Ovary (tissue), 9 donors: ENCODE results near the gene TMEM86B. TPM values are rescaled to one million over a fixed set of nuclear protein-coding genes. Genes with fewer than 3 reads are reported as not detected.

Experiments
- DNase-seq, 5 donors: peaks; one replicate each; pipeline ENCODE4 v3.0.0-alpha.2; 2019 to 2020
- H3K27ac ChIP-seq, 2 donors: fragments of 200-600 bp; one replicate each; pipeline versions ENCODE4 v1.5.1 to v1.8.0; 2019 to 2022
- H3K27me3 ChIP-seq: fragments of 200-600 bp; one replicate; pipeline ENCODE4 v1.8.0; 2022
- H3K36me3 ChIP-seq: fragments of 200-600 bp; sonication (generic); one replicate; pipeline ENCODE4 v1.5.1; 2019
- H3K4me1 ChIP-seq: one replicate; pipeline ENCODE4 v1.8.1; 2013; ENCODE audit warnings: mild to moderate bottlenecking, moderate library complexity; ENCODE audit not compliant: insufficient read depth
- H3K4me3 ChIP-seq: fragments of 200-600 bp; sonication (generic); one replicate; pipeline ENCODE4 v1.5.1; 2017
- H3K9me3 ChIP-seq, 2 donors: fragments of 200-600 bp in 1 of 2; sonication (generic) in 1 of 2; one replicate each; pipeline versions ENCODE4 v1.5.1 to v1.8.1; 2013 to 2019; ENCODE audit warnings: mild to moderate bottlenecking in 1 of 2, moderate library complexity in 1 of 2
- CTCF ChIP-seq, 3 donors: fragments of 450-650 bp in 2 of 3; fragments of 200-600 bp in 1 of 3; IDR thresholded peaks; one replicate each; pipeline versions ENCODE4 v1.5.1 to v1.8.0; 2016 to 2022; ENCODE audit warnings: antibody characterized with exemption in 3 of 3, mild to moderate bottlenecking in 1 of 3
- EP300 ChIP-seq: sonication (generic); formaldehyde crosslinking; IDR thresholded peaks from one replicate; pipeline ENCODE4 v1.6.1; 2017; ENCODE audit warnings: antibody characterized with exemption
- POLR2A ChIP-seq: fragments of 450-650 bp; IDR thresholded peaks from one replicate; pipeline ENCODE4 v1.6.1; 2017; ENCODE audit warnings: antibody characterized with exemption, mild to moderate bottlenecking, moderate library complexity
- WGBS, 3 donors: extraction: QIAGEN DNeasy Blood & Tissue Kit in 1 of 3; methylation state at CpG; one replicate each; pipeline versions ENCODE4 v1.1.5 to v1.1.7; 2013 to 2017; 5-methylcytosine and 5-hydroxymethylcytosine counted together
- intact Hi-C, 4 donors: fragments of 100-400 bp; cut with DNase I; formaldehyde crosslinking; loops; one replicate each; pipeline versions ENCODE4 v1.11.0 to v1.15.1; 2022 to 2023
- polyA plus RNA-seq, 2 donors: library from polyadenylated mRNA; stranded (reverse); fragments of 200-250 nt in 1 of 2; fragments of 350-450 nt in 1 of 2; fragmentation: Illumina TruSeq in 1 of 2; extraction: RNeasy Lipid Tissue Mini Kit (QIAGEN cat#74804) in 1 of 2; gene quantifications; one replicate each; pipeline ENCODE4 v1.2.3, GENCODE V29; 2013 to 2014
- total RNA-seq, 7 donors: library from RNA; depleted of rRNA in 2 of 7; stranded (reverse); fragments of >200 nt in 2 of 7; fragmentation: NEBNext Ultra II Directional in 3 of 7; extraction: Animal tissue kit (Norgen Biotek cat#: 25700) in 3 of 7; gene quantifications; one replicate each; pipeline versions ENCODE4 v1.1.0 to v1.2.4, GENCODE V29; 2016 to 2023
- donor health status: DM: no; HTN: no; CAD: no; lungs with moderate emphysema.
- donor health status: DM: no; HTN: no; CAD: no.
- donor health status: Bipolar disorder and iron deficiency.
- donor health status: DM: yes; HTN: yes; CAD: no.
- donor health status: DM: no; HTN: no; CAD: no.
- donor health status: DM: yes; HTN: yes; CAD: no.

The TMEM86B gene
- total and polyA plus RNA-seq, 9 donors, result 2.6 to 4.9 (median 3.4) TPM; not detected in 1

- no peaks in the 10 kb centered on the region for H3K4me1 ChIP-seq
- no peak for DNase-seq
- no peak for TF ChIP-seq CTCF (IDR thresholded peaks at IDR 0.05)
- TF ChIP-seq POLR2A, result no peak
- no peak for TF ChIP-seq EP300
- intact Hi-C loops, result no loop called here
- H3K27me3 ChIP-seq, result no peaks in the 10 kb centered on the region
- 97 to 99% (median 99%) methylated on average over 3 of the region's 3 CpGs for WGBS, 3 donors
- no peak overlapping the region for H3K27ac ChIP-seq
- H3K36me3 ChIP-seq, result no peaks in the 10 kb centered on the region
- no peak overlapping the region for H3K4me3 ChIP-seq
- H3K9me3 ChIP-seq, result no peaks in the 10 kb centered on the region
Measured at GRCh38 chr19:55266404-55266803, 37.8 kb upstream of the TMEM86B start.

GRCh38 chr19:55265723-55266386, 37.3 kb upstream of the TMEM86B start:
- H3K27ac ChIP-seq, result no peak overlapping the region
- WGBS, 3 donors, result 90 to 92% (median 92%) methylated on average over 12 of the region's 12 CpGs
- H3K9me3 ChIP-seq, result no peaks in the 10 kb centered on the region
- H3K27me3 ChIP-seq, result no peaks in the 10 kb centered on the region
- no peak overlapping the region for H3K4me3 ChIP-seq
- no peak for TF ChIP-seq POLR2A
- no peak for TF ChIP-seq EP300
- TF ChIP-seq CTCF (IDR thresholded peaks at IDR 0.05), result no peak
- intact Hi-C loops, result no loop called here
- DNase-seq, result no peak
- no peaks in the 10 kb centered on the region for H3K36me3 ChIP-seq
- H3K4me1 ChIP-seq, result no peaks in the 10 kb centered on the region

- no peaks in the 10 kb centered on the region for H3K27me3 ChIP-seq
- H3K4me1 ChIP-seq, result no peaks in the 10 kb centered on the region
- H3K9me3 ChIP-seq, result no peaks in the 10 kb centered on the region
- no peak for DNase-seq
- 92 to 95% (median 94%) methylated on average over 16 of the region's 16 CpGs for WGBS, 3 donors
- no peak overlapping the region for H3K27ac ChIP-seq
- no peak overlapping the region for H3K4me3 ChIP-seq
- intact Hi-C loops, result no loop called here
- H3K36me3 ChIP-seq, result no peaks in the 10 kb centered on the region
- TF ChIP-seq POLR2A (no peak), CTCF (IDR thresholded peaks at IDR 0.05) (no peak), EP300 (no peak)
Measured at GRCh38 chr19:55265173-55265572, 36.6 kb upstream of the TMEM86B start.

GRCh38 chr19:55264531-55264930, 36.0 kb upstream of the TMEM86B start:
- H3K36me3 ChIP-seq, result no peaks in the 10 kb centered on the region
- TF ChIP-seq POLR2A, result no peak
- no peak for TF ChIP-seq EP300
- no peak for TF ChIP-seq CTCF (IDR thresholded peaks at IDR 0.05)
- H3K9me3 ChIP-seq, result no peaks in the 10 kb centered on the region
- no peak overlapping the region for H3K27ac ChIP-seq
- intact Hi-C loops, result no loop called here
- no peak for DNase-seq
- peaks cover 4% of the 10 kb centered on the region for H3K4me1 ChIP-seq
- no peak overlapping the region for H3K4me3 ChIP-seq
- no peaks in the 10 kb centered on the region for H3K27me3 ChIP-seq
- WGBS, 3 donors, result 67 to 73% (median 70%) methylated on average over 5 of the region's 5 CpGs
